Stimulated activated CD4-positive, alpha-beta T cell treated with anti-CD3 and anti-CD28 coated beads, Interleukin-1b, Interleukin-23, amount 100 ng/mL, for 4 hours (primary cell): ENCODE data around the gene CDKAL1.
"Not testable (repeated sequence)": the region's sequence is repeated elsewhere in the genome, so short reads cannot be mapped to it uniquely, and the experiment has no call there.

ENCODE experiments used
- DNase-seq, 2 donors: peaks; one replicate each; pipeline ENCODE4 v3.0.0-alpha.2; 2020; ENCODE audit warnings: low read depth in 2 of 2

The CDKAL1 gene

DNA sequence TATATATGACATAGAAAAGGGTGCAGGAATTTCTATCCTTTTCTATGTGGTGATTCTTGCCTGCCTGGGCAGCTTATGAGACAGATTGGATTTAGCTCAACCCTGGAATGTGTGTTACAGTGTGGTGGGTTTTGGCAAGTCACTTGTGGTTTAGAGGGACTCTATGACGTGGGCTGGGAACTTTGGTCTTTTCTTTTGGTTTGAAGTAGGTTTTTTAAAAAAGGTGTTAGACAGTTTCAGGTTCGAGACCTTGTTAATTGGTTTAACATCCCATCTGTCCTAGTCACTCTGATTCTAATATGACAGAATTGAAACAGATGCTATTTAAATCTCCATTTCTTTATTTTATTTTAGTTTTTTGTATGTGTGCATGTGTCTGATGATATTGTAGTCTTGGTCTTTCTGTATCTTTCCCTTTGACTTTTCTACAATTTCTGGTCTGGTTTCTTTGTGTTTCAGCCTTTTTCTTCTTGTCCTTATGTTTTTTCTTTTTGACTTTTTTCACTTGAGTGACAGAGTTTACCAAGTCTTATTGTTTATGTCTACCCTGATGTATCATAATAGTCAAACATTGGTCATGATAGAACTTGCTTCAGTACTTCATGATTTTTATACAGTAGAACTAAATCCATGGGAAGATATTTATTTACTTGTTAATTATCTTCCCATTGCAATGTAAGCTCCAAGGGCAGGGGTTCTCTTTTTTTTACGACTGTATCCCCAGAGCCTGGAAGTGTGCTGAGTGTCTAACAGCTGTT lies 174.3 kb downstream of the CDKAL1 start:
- DNase-seq: no peak

DNA sequence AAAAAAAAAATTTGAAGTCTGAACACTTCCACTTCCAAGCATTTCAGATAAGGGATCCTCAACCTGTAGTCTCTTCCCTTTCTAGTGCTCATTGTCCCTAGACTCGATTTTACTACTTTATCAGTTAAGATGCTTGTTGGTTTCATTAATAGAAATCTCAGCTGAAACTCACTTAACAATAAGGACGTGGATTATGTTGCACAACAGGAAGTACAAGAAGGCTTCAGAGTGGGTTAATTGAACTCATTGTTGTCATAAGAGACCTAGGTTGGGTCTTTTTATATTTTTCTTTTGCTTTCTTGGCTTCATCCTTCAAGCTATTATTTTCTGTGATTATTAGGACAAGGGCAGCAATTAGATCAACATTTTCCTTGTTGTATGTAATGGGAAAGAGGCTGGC lies 175.2 kb downstream of the CDKAL1 start:
- DNase-seq: no peak

DNA sequence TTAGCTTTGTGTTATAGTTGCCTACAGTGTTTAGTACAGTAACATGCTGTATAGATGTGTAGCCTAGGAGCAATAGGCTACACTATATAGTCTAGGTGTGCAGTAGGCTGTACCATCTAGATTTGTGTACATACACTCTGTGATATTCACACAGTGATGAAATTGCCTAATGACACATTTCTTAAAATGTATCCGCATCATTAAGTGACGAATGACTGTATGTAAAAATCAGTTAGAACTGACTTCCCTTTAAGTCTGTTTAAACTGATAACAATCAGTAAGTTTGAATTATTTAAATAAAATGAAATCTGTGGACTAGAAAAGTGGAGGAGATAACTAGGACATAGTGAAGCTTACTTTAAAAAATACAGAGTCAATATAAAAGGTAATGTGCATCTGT lies 176.1 kb downstream of the CDKAL1 start:
- no peak for DNase-seq

DNA sequence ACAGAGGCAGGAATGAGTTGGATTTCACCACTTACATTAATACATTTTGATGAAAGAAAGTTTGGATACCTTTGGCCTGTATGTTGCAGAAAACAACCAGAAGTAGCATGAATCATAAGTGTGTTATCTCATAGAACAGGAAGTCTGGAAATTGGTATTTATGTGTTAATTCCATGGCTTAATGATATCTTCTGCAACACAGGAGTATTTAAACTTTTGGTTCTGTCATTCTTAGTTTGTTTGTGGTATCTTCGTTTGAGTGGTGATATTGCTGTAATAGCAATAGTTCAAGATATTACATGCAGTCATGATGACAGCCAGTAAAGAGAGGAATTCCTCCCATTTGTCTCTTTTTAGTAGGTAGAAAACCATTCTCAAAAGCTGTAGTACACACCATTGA lies 177.3 kb downstream of the CDKAL1 start:
- DNase-seq: no peak

DNA sequence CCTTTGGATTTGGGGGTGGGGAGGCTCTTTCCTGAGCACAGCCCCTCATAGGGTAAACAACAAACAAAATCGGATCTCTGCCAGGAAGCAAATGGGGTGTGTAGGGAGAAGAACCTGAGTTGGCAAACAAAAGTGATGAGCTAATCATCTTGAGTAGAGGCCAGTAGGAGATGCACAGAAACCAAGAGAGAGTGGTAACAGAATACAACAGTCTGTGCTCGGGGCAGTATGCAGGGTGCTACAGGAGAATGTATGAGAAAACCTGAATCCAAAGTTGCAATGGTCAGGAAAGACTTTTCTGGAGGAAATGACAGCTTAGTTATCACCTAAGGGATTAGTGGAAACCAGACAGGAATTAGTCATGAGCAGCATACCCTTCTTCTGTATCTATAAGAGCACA lies 177.8 kb downstream of the CDKAL1 start:
- no peak for DNase-seq

DNA sequence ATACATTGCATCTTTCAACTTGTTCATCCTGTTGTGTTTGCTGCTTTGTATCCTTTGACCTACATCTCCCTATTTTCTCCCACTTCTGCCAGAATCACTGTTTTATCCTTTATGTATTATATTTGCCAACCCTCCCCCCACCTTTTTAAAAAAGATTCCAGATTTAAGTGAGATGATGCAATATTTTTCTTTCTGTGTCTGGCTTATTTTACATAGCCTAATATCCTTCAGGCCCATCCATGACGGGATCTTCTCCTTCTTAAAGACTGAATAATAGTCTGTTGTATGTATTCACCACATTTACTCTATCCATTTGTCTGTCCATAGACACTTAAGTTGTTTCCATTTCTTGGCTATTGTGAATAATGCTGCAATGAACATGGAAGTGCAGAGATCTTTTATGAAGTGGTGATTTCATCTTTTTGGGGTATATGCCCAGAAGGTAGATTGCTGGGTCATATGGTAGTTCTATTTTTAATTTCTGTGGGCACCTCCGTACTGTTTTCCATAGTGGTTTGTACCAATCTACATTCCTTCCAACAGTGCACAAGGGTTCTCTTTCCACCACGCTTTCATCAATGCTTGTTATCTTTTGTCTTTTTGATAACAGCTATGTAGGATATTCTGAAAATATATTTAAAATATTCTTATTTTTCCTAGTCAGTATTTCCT lies 181.0 kb downstream of the CDKAL1 start:
- no peak for DNase-seq

DNA sequence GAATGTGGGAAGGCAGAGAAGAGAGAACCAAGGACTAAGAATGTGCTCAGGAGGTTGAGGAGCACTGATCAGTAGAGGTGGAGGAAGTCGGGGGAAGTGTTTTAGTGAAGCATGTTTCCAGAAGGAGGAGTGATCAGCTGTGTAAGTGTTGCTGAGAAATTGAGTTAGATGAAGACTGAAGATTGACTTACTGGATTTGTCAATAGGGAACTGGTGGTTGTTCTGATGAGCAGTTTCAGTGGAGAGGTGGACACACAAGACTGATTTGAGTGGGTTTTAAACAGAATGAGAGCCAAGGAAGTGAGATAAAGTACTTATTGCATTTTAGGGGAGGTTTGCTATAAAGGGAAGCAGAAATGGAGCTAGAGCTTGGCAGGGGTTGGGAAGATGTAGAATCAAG lies 182.6 kb downstream of the CDKAL1 start:
- DNase-seq: no peak

DNA sequence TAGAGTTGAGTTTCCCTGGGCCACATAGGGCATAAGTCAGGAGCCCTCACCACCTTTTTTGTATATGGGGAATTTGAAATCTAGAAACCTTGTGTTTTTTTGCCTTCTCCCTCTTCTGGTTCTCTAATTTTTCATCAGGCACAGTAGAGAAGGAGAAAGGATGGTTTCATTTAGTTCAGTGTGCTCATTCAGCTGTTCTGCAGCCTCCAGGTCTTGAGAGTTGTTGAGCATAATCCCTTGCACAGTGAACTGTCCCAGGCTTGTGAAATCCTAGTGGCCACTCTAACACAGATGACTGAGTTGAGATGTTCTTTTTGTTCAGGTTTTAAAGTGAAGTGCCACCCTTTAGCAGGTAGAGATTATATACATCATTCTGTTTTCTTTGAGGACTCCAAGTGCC lies 183.5 kb downstream of the CDKAL1 start:
- no peak for DNase-seq

DNA sequence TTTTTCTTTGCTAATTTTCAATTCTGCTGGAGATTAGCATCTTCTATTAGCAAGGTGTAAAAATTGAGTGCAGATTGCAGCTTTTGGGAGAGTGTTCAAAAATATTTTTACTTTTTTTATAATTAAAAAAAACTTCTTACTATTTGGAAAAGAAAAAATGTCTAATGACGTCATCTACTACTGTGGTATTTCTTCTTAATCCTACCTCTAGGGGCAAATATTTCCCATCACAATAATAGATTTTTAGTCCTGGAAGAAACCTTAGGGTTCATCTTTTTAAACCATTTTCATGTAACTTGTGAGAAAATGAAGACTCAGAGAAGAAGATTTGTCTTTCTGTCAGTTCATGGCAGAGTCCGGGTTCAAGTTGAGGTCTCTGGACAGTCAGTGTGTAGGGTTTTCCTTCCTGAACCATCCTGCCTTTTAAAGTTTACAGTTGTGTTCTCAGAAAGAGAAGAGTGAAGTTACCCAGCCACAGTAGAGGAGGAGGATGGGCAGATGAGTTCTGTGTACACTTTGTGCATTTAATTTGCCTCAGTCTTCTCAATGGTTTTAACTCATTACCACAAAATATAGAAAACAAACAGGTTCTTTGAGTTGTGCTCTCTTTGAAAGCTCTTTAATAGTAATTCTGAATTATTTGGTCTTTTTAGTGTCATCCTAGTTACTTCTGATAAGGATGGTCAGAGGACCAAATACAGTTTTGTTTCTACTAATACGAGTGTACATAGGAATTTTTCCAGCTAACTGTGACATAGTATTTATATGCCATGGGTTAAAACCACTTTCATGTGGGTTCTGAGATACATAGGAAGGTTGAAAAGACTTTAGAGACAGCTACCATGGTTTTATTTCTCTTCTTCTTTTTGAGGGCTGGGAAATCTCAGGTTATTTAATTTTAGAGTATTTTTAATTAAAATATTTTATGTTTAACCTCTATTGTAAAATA lies 184.7 kb downstream of the CDKAL1 start:
- DNase-seq: no peak

DNA sequence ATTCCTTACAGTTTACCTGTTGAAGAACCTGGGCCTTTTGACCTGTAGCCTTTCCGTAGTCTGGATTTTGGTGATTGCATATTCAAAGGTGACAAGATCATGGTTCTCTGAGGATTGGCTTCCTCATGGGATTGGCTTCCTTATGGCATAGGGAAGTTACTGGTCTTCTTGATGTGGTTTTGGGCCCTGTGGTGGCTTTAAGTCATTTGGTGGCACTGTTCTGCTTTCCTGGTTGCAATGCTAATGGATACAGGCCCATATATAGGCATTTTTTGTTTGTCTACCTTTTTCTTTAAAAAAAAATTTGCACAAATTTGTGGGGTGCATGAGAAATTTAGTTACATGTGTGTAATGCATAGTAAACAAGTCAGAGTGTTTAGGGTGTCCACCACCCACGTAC lies 185.7 kb downstream of the CDKAL1 start:
- no peak for DNase-seq

DNA sequence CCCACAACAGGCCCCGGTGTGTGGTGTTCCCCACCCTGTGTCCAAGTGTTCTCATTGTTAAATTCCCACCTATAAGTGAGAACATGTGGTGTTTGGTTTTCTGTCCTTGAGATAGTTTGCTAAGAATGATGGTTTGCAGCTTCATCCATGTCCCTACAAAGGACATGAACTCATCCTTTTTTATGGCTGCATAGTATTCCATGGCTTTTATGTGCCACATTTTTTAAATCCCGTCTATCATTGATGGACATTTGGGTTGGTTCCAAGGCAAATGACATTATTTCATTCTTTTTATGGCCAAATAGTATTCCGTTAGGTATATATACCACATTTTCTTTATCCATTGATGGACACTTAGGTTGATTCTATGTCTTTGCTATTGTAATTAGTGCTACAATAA lies 186.9 kb downstream of the CDKAL1 start:
- DNase-seq: not testable (repeated sequence)

DNA sequence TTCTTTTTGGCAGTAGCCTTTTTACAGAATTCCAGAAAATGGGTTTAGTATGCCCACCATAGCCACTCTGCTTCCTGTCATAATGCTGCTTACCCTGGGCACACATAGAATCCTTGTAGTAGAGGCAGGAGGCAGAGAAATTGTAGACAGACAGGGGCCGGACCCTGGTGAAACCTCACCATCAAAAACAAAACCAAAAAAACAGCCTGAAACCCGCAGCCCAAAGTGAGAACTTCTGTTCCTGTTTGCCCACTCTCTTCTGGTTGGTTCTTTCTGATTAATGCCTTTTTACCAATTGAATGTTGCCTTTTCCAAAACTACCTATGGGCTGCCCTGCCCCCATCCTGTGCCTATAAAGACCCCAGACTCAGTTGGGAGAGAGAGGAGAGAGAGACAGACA lies 188.2 kb downstream of the CDKAL1 start:
- DNase-seq: no peak

DNA sequence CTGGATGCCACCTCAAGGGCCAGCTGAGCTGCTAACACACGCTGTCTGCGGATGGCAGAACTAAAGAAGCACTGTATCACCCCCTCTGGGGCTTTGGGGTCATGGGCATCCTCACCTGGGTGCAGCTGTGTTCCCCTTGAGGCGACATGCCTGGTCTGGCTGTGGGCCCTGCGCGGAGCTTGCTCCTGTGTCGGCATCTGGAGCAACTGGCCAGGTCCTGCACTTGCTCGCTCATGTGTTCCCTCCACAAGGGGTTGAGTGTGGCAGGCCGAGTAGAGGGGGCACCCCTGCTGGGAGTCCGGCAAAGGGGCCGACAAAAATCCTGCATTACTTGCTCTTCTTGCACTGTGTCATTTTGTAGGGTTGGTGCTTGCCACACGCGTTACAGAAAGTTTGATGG lies 189.0 kb downstream of the CDKAL1 start:
- DNase-seq: no peak

DNA sequence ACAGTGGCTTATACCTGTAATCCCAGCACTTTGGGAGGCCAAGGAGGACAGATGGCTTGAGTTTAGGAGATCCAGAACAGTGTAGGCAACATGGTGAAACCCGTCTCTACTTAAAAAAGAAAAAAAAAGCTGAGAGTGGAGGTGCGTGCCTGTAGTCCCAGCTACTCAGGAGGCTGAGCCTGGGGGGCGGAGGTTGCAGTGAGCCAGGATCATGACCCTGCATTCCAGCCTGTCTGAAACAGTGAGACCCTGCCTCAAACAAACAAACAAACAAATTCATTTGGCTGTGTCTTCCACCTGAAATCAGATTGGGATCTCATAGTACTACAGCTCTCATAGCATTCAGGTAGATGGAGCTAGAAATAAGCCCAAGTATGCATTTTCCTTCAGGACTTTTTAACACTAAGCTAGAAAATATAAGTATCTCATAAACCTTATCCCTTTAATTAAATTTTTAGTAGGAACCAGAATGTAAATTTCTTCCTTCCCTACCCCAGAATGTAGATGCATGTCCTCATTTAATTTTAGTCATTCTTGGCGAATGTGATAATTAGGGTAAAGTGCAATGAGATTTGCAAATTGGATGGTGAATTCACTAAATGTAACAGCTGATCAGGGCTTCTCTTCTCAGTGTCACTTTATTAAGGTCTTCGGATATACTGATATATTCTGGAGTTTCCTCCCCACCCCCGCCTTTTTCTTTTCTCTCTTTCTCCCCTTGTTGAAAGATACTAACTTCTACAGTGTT lies 190.4 kb downstream of the CDKAL1 start:
- DNase-seq: no peak

DNA sequence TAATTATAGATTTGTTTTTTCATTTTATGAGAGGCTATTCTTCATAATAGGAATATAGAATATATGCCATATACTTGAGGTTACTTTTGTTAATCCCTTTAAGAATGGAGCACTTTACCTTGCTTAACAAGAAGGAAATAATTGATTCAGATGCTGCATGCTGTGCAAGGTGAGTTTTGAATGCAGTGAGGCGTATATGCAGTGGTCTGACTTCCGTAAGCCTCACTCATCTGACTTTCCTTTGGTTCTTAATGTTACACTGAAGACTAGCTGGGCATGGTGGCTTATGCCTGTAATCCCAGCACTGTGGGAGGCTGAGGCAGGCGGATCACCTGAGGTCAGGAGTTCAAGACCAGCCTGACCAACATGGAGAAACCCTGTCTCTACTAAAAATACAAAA lies 191.0 kb downstream of the CDKAL1 start:
- not testable (repeated sequence) for DNase-seq

DNA sequence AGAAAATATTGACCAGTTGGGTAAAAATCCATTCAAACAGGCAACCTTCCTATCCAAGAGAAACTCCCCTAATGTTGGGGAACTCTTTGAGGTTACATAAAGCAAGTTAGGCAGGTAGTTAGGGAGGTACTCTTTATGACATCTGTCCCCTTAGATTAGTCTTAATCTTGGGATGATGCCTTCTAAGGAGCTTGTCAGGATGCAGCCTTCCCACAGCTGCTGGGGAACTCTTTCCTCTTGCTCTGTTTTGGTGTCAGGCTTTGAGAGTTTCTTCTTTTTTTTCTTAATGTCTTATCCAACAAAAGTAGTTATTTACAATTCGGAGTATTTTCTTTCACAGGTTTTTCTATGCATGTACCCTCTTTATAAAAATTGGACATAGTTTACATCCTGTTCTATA lies 194.8 kb downstream of the CDKAL1 start:
- no peak for DNase-seq

DNA sequence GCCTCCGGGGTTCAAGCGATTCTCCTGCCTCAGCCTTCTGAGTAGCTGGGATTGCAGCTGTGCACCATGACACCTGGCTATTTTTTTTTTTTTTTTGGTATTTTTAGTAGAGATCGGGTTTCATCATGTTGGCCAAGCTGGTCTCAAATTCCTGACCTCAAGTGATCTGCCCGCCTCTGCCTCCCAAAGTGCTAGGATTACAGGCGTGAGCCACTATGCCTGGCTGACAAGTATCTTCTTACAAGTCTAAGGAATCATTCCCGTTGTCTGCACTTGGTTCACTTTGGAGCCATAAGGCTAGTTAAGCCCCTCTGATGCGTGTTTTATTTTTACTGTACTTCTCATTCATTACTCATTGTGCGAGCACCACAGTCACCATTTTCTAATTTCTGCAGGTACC lies 198.1 kb downstream of the CDKAL1 start:
- not testable (repeated sequence) for DNase-seq

DNA sequence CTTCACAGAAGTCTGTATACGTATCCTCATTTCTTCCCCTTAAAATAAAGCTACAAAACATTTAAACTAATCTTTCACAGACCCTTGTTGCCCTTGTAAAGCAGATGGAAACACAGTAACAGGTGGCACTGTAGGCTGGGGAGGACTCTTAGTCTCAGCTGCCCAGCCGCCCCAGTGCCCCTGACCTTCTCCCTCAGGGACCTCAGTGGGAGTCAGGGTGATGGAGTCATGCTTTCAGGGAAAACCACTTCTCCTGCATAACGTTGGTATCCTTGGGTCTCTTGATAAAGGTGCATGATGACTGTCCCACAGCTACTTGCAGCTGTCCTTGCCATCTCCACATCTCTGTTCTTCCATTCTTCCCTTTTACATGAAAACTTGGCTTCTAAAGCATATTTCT lies 198.6 kb downstream of the CDKAL1 start:
- DNase-seq: no peak

DNA sequence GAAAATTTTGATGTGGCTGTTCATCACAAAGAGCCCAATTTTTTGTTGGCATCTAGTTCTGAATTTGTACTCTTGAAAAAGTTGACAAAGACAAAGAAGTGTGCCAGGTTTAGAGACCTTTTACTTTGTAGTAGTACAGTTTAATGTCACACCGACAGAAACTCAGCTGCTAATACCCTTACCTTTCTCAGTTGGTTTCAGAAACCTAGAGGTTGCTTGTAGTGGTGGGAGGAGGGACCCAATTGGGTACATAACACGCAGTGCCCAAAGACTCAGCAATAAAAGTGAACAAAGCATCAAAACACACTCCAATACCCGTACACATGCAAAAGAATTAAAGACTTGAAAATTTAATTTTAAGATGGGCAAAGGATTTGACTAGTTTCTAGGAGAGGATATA lies 203.7 kb downstream of the CDKAL1 start:
- DNase-seq: no peak

DNA sequence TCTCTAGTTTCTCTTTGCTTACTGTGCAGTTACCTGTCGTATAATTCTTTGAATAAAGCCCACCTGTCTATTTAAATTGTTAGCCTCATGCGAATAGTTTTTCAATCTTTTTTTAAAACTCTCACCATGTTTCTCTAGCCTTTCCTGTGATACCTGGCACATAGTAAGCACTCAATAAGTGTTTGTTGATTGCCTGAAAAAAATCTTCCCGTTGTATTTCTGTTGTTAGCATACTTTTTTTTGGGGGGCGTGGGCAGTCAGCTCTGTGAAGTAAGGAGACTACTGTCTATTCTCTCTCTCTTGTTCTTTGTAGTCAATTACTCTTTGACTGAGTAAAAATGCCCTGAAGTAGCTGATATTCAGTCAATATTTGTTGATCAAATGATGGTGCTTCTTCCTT lies 205.8 kb downstream of the CDKAL1 start:
- no peak for DNase-seq

DNA sequence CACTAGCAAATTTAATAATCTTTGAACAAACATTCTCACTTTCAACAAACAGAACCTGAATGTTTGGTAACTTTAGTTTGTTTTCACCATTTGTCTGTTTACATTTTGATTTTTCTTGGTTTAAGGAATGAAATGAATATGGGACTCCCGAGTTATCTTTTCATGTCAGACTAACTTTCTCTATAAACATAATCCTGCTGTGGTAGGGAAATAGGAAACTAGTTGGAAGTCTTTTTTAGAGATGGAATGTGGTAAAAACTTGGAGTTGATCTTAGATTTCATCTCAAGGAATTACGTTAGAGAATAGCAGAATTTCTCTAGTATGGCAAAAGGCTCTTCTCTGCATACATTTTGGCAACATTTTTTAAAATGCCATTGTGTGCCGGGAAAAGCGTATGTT lies 206.5 kb downstream of the CDKAL1 start:
- DNase-seq: no peak

DNA sequence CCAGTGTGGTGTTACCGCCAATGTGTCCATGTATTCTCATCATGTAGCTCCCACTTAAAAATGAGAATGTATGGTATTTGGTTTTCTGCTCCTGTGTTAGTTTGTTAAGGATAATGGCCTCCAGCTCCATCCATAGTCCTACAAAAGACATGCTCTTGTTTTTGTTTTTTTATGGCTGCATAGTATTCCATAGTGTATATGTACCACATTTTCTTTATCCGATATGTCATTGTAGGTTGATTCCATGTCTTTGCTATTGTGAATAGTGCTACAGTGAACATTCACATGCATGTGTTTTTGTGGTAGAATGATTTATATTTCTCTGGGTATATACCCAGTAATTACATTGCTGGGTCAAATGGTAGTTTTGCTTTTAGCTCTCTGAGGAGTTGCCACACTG lies 207.2 kb downstream of the CDKAL1 start:
- no peak for DNase-seq
